H1 (cell line): Measurements from ENCODE around the gene UGT3A1. TPM values are rescaled to one million over a fixed set of nuclear protein-coding genes. Genes with fewer than 3 reads are reported as not detected.

ENCODE experiments used
- CTCF ChIA-PET: fragments of 300-600 bp; sonication (Branson Sonifier 250); formaldehyde crosslinking; loops from one replicate; lab custom pipeline; 2021; ENCODE audit not compliant: partially characterized antibody; lab: Charles Lee
- POLR2A ChIA-PET: fragments of 300-600 bp; sonication (Branson Sonifier 250); formaldehyde crosslinking; loops from one replicate; lab custom pipeline; 2021; ENCODE audit warnings: inconsistent platforms; ENCODE audit not compliant: partially characterized antibody; lab: Charles Lee
- DNase-seq, 2 experiments: peaks; one replicate each; pipeline versions ENCODE4 v3.0.0 to v3.0.0-alpha.2; 2010 to 2022; ENCODE audit warnings: low spot score in 2 of 2, low read depth in 1 of 2, mixed read lengths in 1 of 2
- FAIRE-seq: peaks from 2 replicates; lab custom pipeline; 2011; peaks lifted over from hg19 to GRCh38; lab: Jason Lieb, UNC
- H2AFZ ChIP-seq: 2 replicates; pipeline ENCODE4 v1.8.1; 2012; ENCODE audit warnings: low read length, inconsistent platforms
- H2AK5ac ChIP-seq: 2 replicates; pipeline ENCODE4 v1.6.1; 2013; ENCODE audit warnings: low read depth, low read length
- H2BK120ac ChIP-seq: replicated peaks from 2 replicates; pipeline ENCODE3; 2013; ENCODE audit warnings: low read depth, low read length, inconsistent platforms
- H2BK12ac ChIP-seq: 2 replicates; pipeline ENCODE4 v1.6.1; 2013; ENCODE audit warnings: low read depth, low read length
- H2BK15ac ChIP-seq: 2 replicates; pipeline ENCODE4 v1.6.1; 2013; ENCODE audit warnings: low read length
- H2BK20ac ChIP-seq: 2 replicates; pipeline ENCODE4 v1.6.1; 2013; ENCODE audit warnings: low read length
- H2BK5ac ChIP-seq: 2 replicates; pipeline ENCODE4 v1.6.1; 2013; ENCODE audit warnings: low read depth, low read length
- H3K14ac ChIP-seq: 2 replicates; pipeline ENCODE4 v1.6.1; 2013; ENCODE audit warnings: inconsistent platforms; ENCODE audit not compliant: insufficient read length
- H3K18ac ChIP-seq: 2 replicates; pipeline ENCODE4 v1.6.1; 2013; ENCODE audit warnings: low read length; ENCODE audit errors: extremely low read depth
- H3K23ac ChIP-seq: 2 replicates; pipeline ENCODE4 v1.6.1; 2013; ENCODE audit warnings: inconsistent platforms; ENCODE audit not compliant: insufficient read length
- H3K23me2 ChIP-seq: 2 replicates; pipeline ENCODE4 v1.6.1; 2013; ENCODE audit warnings: low read depth, low read length
- H3K27ac ChIP-seq: 2 replicates; pipeline ENCODE4 v1.6.1; 2011; ENCODE audit warnings: low read depth, low read length, inconsistent platforms
- H3K27me3 ChIP-seq, 4 experiments: replicated peaks in 1 of 4; 1 replicate in 1 of 4; 2 replicates in 3 of 4; pipeline versions ENCODE4 v1.6.1 to v1.8.1; 2011 to 2013; ENCODE audit warnings: low read length in 3 of 4, mild to moderate bottlenecking in 3 of 4, inconsistent platforms in 2 of 4, mixed read lengths in 2 of 4, moderate library complexity in 1 of 4; ENCODE audit not compliant: control insufficient read depth in 3 of 4, insufficient read depth in 3 of 4; ENCODE audit errors: extremely low read depth in 1 of 4
- H3K36me3 ChIP-seq, 4 experiments: 2 replicates each; pipeline versions ENCODE4 v1.6.1 to v1.8.1; 2011 to 2013; ENCODE audit warnings: mild to moderate bottlenecking in 4 of 4, low read length in 3 of 4, moderate library complexity in 2 of 4, control low read depth in 1 of 4, inconsistent platforms in 1 of 4; ENCODE audit not compliant: insufficient read depth in 4 of 4, control insufficient read depth in 2 of 4
- H3K4ac ChIP-seq: replicated peaks from 2 replicates; pipeline ENCODE3; 2013; ENCODE audit warnings: low read length, low read depth, mixed read lengths, inconsistent platforms; ENCODE audit not compliant: insufficient read length
- H3K4me1 ChIP-seq, 4 experiments: replicated peaks in 1 of 4; 1 replicate in 1 of 4; 2 replicates in 3 of 4; pipeline versions ENCODE4 v1.6.1 to v1.8.1; 2011 to 2013; ENCODE audit warnings: low read length in 3 of 4, inconsistent platforms in 2 of 4, mixed read lengths in 1 of 4; ENCODE audit not compliant: insufficient read depth in 4 of 4, control insufficient read depth in 3 of 4
- H3K4me2 ChIP-seq, 2 experiments: 2 replicates each; pipeline versions ENCODE4 v1.6.1 to v1.8.1; 2011 to 2013; ENCODE audit warnings: low read depth in 2 of 2, low read length in 2 of 2, control low read depth in 1 of 2, inconsistent platforms in 1 of 2, mild to moderate bottlenecking in 1 of 2; ENCODE audit not compliant: insufficient read depth in 1 of 2
- H3K4me3 ChIP-seq, 4 experiments: fragments of 200-600, 300-600 bp in 1 of 4; sonication (generic), shearing (Covaris generic), sonication (Bioruptor Twin) in 1 of 4; 2 replicates each; pipeline versions ENCODE4 v1.5.1 to v1.8.1; 2011 to 2016; ENCODE audit warnings: low read length in 4 of 4, low read depth in 3 of 4, control low read depth in 2 of 4, inconsistent platforms in 2 of 4, mild to moderate bottlenecking in 2 of 4, mixed read lengths in 1 of 4, moderate library complexity in 1 of 4; ENCODE audit not compliant: insufficient read depth in 2 of 4; ENCODE audit errors: extremely low read depth in 1 of 4
- H3K56ac ChIP-seq: replicated peaks from 2 replicates; pipeline ENCODE3; 2013; ENCODE audit warnings: low read depth, mild to moderate bottlenecking, mixed read lengths, low read length, inconsistent platforms; ENCODE audit not compliant: insufficient read length
- H3K79me1 ChIP-seq: 2 replicates; pipeline ENCODE4 v1.6.1; 2013; ENCODE audit warnings: low read depth, low read length, control low read depth
- H3K79me2 ChIP-seq, 2 experiments: 2 replicates each; pipeline versions ENCODE4 v1.6.1 to v1.8.1; 2012 to 2013; ENCODE audit warnings: low read length in 2 of 2, mild to moderate bottlenecking in 2 of 2, inconsistent platforms in 1 of 2; ENCODE audit not compliant: insufficient read depth in 2 of 2, control insufficient read depth in 1 of 2
- H3K9ac ChIP-seq, 4 experiments: replicated peaks in 1 of 4; 1 replicate in 1 of 4; 2 replicates in 3 of 4; pipeline versions ENCODE4 v1.6.1 to v1.8.1; 2011 to 2013; ENCODE audit warnings: low read depth in 3 of 4, low read length in 3 of 4, control low read depth in 2 of 4, mild to moderate bottlenecking in 2 of 4, moderate library complexity in 2 of 4, inconsistent platforms in 1 of 4; ENCODE audit errors: extremely low read depth in 1 of 4
- H3K9me3 ChIP-seq, 2 experiments: 2 replicates each; pipeline versions ENCODE4 v1.6.1 to v1.8.1; 2012 to 2013; ENCODE audit warnings: mild to moderate bottlenecking in 2 of 2, moderate library complexity in 2 of 2, control low read depth in 1 of 2, inconsistent platforms in 1 of 2, low read depth in 1 of 2, low read length in 1 of 2, mixed read lengths in 1 of 2; ENCODE audit not compliant: insufficient read depth in 2 of 2
- H4K20me1 ChIP-seq, 2 experiments: replicated peaks in 1 of 2; 2 replicates each; pipeline versions ENCODE3 to v1.8.1; 2011 to 2013; ENCODE audit warnings: inconsistent platforms in 2 of 2, low read length in 2 of 2, mild to moderate bottlenecking in 1 of 2; ENCODE audit not compliant: insufficient read depth in 2 of 2, control insufficient read depth in 1 of 2
- H4K5ac ChIP-seq: 2 replicates; pipeline ENCODE4 v1.6.1; 2013; ENCODE audit warnings: low read length, low read depth, mixed read lengths, inconsistent platforms; ENCODE audit not compliant: insufficient read length
- H4K8ac ChIP-seq: 2 replicates; pipeline ENCODE4 v1.8.0; 2013; ENCODE audit warnings: mild to moderate bottlenecking, moderate library complexity, low read length, inconsistent platforms; ENCODE audit not compliant: insufficient read depth; ENCODE audit errors: extremely low read depth
- H4K91ac ChIP-seq: replicated peaks from 2 replicates; pipeline ENCODE3; 2013; ENCODE audit warnings: low read length, mixed read lengths, inconsistent platforms; ENCODE audit not compliant: insufficient read length
- CBX8 ChIP-seq: fragments of 300-800, 300-1000 bp; sonication (generic); IDR thresholded peaks from 2 replicates; pipeline ENCODE4 v1.7.1; 2016; ENCODE audit warnings: low read depth, low read length, borderline replicate concordance
- WGBS, 2 experiments: shearing (Covaris generic) in 1 of 2; methylation state at CpG; one replicate each; pipeline versions ENCODE4 v1.1.6 to v1.1.7; 2013 to 2015; ENCODE audit warnings: low lambda C conversion rate in 2 of 2, mixed read lengths in 2 of 2, inconsistent platforms in 1 of 2, low coverage in 1 of 2, missing lambda C conversion rate in 1 of 2; ENCODE audit not compliant: insufficient replicate concordance in 2 of 2, insufficient coverage in 1 of 2, insufficient read length in 1 of 2; ENCODE audit errors: extremely low coverage in 1 of 2, missing lambda C conversion rate in 1 of 2; 5-methylcytosine and 5-hydroxymethylcytosine counted together
- polyA plus RNA-seq, 7 experiments: library from polyadenylated mRNA; depleted of rRNA in 3 of 7; stranded (reverse) in 5 of 7; unstranded in 2 of 7; fragments of >200 nt in 5 of 7; fragments of 200-250 nt in 2 of 7; gene quantifications; 1 replicate in 5 of 7; 2 replicates in 1 of 7; 4 replicates in 1 of 7; pipeline versions ENCODE4 v1.2.1 to v1.2.3, GENCODE V29; 2011 to 2013; ENCODE audit warnings: missing spikeins in 2 of 7, mixed read lengths in 2 of 7
- total RNA-seq: library from RNA; stranded (reverse); fragmentation: NEBNext Ultra II Directional; extraction: Animal tissue kit (Norgen Biotek cat#: 25700); gene quantifications from 2 replicates; pipeline ENCODE4 v1.2.1, GENCODE V29; 2021

Gene UGT3A1
- total and polyA plus RNA-seq, 2 of the 8 experiments (the other 6 are each of a cell fraction or from before 2014, with no cell fraction given): 2.4 to 3.4 TPM

- Histone ChIP-seq H3K23ac (no peak overlapping the region), H3K18ac (no peak overlapping the region), H3K14ac (no peak overlapping the region), H3K79me2 (no peaks in the 10 kb centered on the region), H2AFZ (no peak overlapping the region), H2BK120ac (no peak overlapping the region), H2BK12ac (no peak overlapping the region), H2BK20ac (no peak overlapping the region), H3K23me2 (no peaks in the 10 kb centered on the region), H3K9me3 (no peaks in the 10 kb centered on the region), H4K91ac (no peak overlapping the region), H2AK5ac (no peak overlapping the region), H2BK15ac (no peak overlapping the region), H3K4ac (no peak overlapping the region), H3K79me1 (no peaks in the 10 kb centered on the region), H3K56ac (no peak overlapping the region), H2BK5ac (no peak overlapping the region), H3K27ac (no peak overlapping the region), H3K36me3 (no peaks in the 10 kb centered on the region), H3K9ac (no peak overlapping the region), H3K27me3 (no peaks in the 10 kb centered on the region), H3K4me2 (no peak overlapping the region), H4K20me1 (no peaks in the 10 kb centered on the region), H3K4me1 (no peaks in the 10 kb centered on the region), H4K5ac (no peak overlapping the region), H3K4me3 (no peak overlapping the region), H4K8ac (no peak overlapping the region)
- no peak for FAIRE-seq
- ChIA-PET POLR2A (no interaction called here), CTCF (interaction anchor here (1.1 to 1.2 kb wide), 2 partner anchors 70 to 71 kb away, joined by 3 read pairs; no protein-coding TSS in a partner anchor)
- DNase-seq: no peak
- 92% methylated on average over 1 of the region's 1 CpG; no CpG with 5 or more reads in 1 of the 2 experiments for WGBS, 2 experiments
- TF ChIP-seq CBX8: no peak
These were observed 42.3 kb upstream of the UGT3A1 start for GRCh38 chr5:36033486-36033885.
